Amniotic epithelial cell (primary cell): ENCODE results near the gene ADAMTS5.
A peak's percentile ranks its signal among the peaks of the same experiment; 100 is the strongest.

Experiments
- DNase-seq: peaks from one replicate; pipeline ENCODE4 v3.0.0-alpha.2; 2010; ENCODE audit warnings: low read depth

The ADAMTS5 gene

GRCh38 chr21:26967062-26967913, at the start of gene ADAMTS5:
Gene ADAMTS5, minus strand, starts transcription at chr21:26967088. Its CDS starts 697 bp downstream, at chr21:26966391.
- DNase-seq, result peak; percentile 76

- no peak for DNase-seq
These were observed 34.6 kb upstream of the ADAMTS5 start for GRCh38 chr21:27001526-27001925.

- no peak for DNase-seq
These were observed 16.7 kb upstream of the ADAMTS5 start for GRCh38 chr21:26983576-26983975.

GRCh38 chr21:26982767-26983166, 15.9 kb upstream of the ADAMTS5 start:
- peak; percentile 62 for DNase-seq

- peak; percentile 67 for DNase-seq
These were observed 10.9 kb upstream of the ADAMTS5 start for GRCh38 chr21:26977746-26978145.

- no peak for DNase-seq
These were observed 6.3 kb upstream of the ADAMTS5 start for GRCh38 chr21:26973226-26973625.

- no peak for DNase-seq
These were observed 5.3 kb upstream of the ADAMTS5 start for GRCh38 chr21:26972192-26972591.

- DNase-seq, result no peak
These were observed 3.3 kb upstream of the ADAMTS5 start for GRCh38 chr21:26969971-26970725.

- DNase-seq, result peak; percentile 27
These were observed 233 bp downstream of the ADAMTS5 start for GRCh38 chr21:26966649-26967061.

- peak; percentile 28 for DNase-seq
These were observed 844 bp downstream of the ADAMTS5 start for GRCh38 chr21:26965907-26966581.

- DNase-seq, result peak; percentile 34
These were observed 1.6 kb downstream of the ADAMTS5 start for GRCh38 chr21:26965040-26965906.

- peak; percentile 69 for DNase-seq
These were observed 2.6 kb downstream of the ADAMTS5 start for GRCh38 chr21:26964170-26964778.

- DNase-seq, result peak; percentile 58
These were observed 4.2 kb downstream of the ADAMTS5 start for GRCh38 chr21:26962621-26963181.

- DNase-seq, result no peak
These were observed 5.2 kb downstream of the ADAMTS5 start for GRCh38 chr21:26961698-26962097.

GRCh38 chr21:26958788-26959187, 8.1 kb downstream of the ADAMTS5 start:
- DNase-seq, result no peak

- no peak for DNase-seq
These were observed 10.1 kb downstream of the ADAMTS5 start for GRCh38 chr21:26956813-26957212.

- DNase-seq, result no peak
These were observed 10.7 kb downstream of the ADAMTS5 start for GRCh38 chr21:26956216-26956615.

- DNase-seq, result no peak
These were observed 12.2 kb downstream of the ADAMTS5 start for GRCh38 chr21:26954662-26955121.

- DNase-seq, result peak; percentile 51
These were observed 14.4 kb downstream of the ADAMTS5 start for GRCh38 chr21:26952374-26953066.

- no peak for DNase-seq
These were observed 17.1 kb downstream of the ADAMTS5 start for GRCh38 chr21:26949830-26950229.
